ENCODE results near the gene C19orf67. TPM values are rescaled to one million over a fixed set of nuclear protein-coding genes. Genes with fewer than 3 reads are reported as not detected.
"Not testable (repeated sequence)": the region's sequence is repeated elsewhere in the genome, so short reads cannot be mapped to it uniquely, and the experiment has no call there.

The C19orf67 gene
- total RNA-seq, 1 experiment from 2014 or later = not detected

- DNase-seq (ENCODE audit: low spot score) = no peak
These were observed 28.7 kb downstream of the C19orf67 start for GRCh38 chr19:14056741-14057356.

- no peak for DNase-seq (ENCODE audit: low spot score)
These were observed 29.4 kb downstream of the C19orf67 start for GRCh38 chr19:14056069-14056666.

- DNase-seq (ENCODE audit: low spot score) = no peak
These were observed 30.2 kb downstream of the C19orf67 start for GRCh38 chr19:14055396-14055795.

GRCh38 chr19:14054721-14055120, 30.9 kb downstream of the C19orf67 start:
- no peak for DNase-seq (ENCODE audit: low spot score)

GRCh38 chr19:14054099-14054498, 31.5 kb downstream of the C19orf67 start:
- DNase-seq (ENCODE audit: low spot score) = no peak

- no peak for DNase-seq (ENCODE audit: low spot score)
These were observed 32.1 kb downstream of the C19orf67 start for GRCh38 chr19:14053500-14053899.

- no peak for DNase-seq (ENCODE audit: low spot score)
These were observed 32.6 kb downstream of the C19orf67 start for GRCh38 chr19:14053032-14053431.

GRCh38 chr19:14052470-14052869, 33.1 kb downstream of the C19orf67 start:
- DNase-seq (ENCODE audit: low spot score) = no peak

GRCh38 chr19:14051980-14052379, 33.6 kb downstream of the C19orf67 start:
- DNase-seq (ENCODE audit: low spot score) = no peak

GRCh38 chr19:14050961-14051360, 34.6 kb downstream of the C19orf67 start:
- DNase-seq (ENCODE audit: low spot score) = not testable (repeated sequence)

GRCh38 chr19:14050512-14050911, 35.1 kb downstream of the C19orf67 start:
- no peak for DNase-seq (ENCODE audit: low spot score)

- DNase-seq (ENCODE audit: low spot score) = peak; percentile 50
These were observed 37.0 kb downstream of the C19orf67 start for GRCh38 chr19:14048443-14049153.

- not testable (repeated sequence) for DNase-seq (ENCODE audit: low spot score)
These were observed 37.7 kb downstream of the C19orf67 start for GRCh38 chr19:14047866-14048265.

GRCh38 chr19:14042659-14043608, 42.6 kb downstream of the C19orf67 start:
- peak; percentile 68 for DNase-seq (ENCODE audit: low spot score)

- no peak for DNase-seq (ENCODE audit: low spot score)
These were observed 46.4 kb downstream of the C19orf67 start for GRCh38 chr19:14039181-14039580.

GRCh38 chr19:14035706-14036105, 49.9 kb downstream of the C19orf67 start:
- DNase-seq (ENCODE audit: low spot score) = no peak

GRCh38 chr19:14035159-14035558, 50.4 kb downstream of the C19orf67 start:
- DNase-seq (ENCODE audit: low spot score) = not testable (repeated sequence)

- DNase-seq (ENCODE audit: low spot score) = no peak
These were observed 51.6 kb downstream of the C19orf67 start for GRCh38 chr19:14033946-14034345.

GRCh38 chr19:14031719-14032480, 53.7 kb downstream of the C19orf67 start, which contains the start of gene IL27RA:
Gene IL27RA (plus strand): TSS chr19:14031762. CDS start chr19:14031873, 111 bp downstream.
- DNase-seq (ENCODE audit: low spot score) = peak; percentile 52
